ENCODE data around the gene CPSF2.

The CPSF2 gene

DNA sequence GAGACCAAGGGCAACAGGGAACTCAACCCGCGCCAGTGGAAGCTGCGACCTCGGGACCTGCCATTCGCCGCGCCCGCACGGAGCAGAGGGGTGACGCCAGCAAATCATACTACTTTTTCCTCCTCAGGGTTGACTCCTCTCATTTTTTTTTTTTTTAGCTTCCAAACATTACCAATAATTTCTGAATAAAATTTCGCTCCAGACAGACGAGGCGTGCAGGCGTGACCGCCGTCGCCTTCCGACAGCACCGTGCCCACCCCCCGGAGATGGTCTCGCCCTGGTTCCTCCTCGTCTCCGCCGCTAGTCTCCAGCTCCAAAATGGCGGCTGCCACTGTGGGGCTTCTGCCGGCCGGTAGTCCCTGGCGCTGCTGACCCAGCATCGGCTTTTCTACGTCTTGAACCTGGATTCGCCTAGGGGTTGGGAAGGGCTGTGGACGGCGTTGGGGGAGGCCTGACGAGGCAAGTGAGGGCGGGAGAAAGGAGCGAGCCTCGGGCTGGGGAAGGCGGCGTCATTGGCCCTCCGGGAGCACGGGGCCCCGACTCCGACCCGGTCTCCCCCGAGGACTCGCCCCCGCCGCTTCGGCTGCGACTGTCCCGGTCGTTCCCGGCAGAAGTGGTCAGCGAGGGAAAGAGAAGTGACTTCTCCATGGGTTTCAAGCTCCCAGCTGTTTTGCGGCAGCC lies at the start of gene CPSF2, which contains the start of gene NDUFB1:
TSS of gene CPSF2 (plus strand) at position 300 of the 681 bp plus-strand sequence. CDS start 9,016 bp downstream, outside the sequence.
TSS of gene NDUFB1 (minus strand) at position 37 of the 681 bp plus-strand sequence. CDS start 4,069 bp downstream, outside the sequence.
- H3K27ac ChIP-seq = peak within 1 kb of the TSS; percentile 87
- TF ChIP-seq ZFX (IDR thresholded peaks at IDR 0.05; ENCODE audit: borderline replicate concordance) = no peak
- TF ChIP-seq, protein P1, sequence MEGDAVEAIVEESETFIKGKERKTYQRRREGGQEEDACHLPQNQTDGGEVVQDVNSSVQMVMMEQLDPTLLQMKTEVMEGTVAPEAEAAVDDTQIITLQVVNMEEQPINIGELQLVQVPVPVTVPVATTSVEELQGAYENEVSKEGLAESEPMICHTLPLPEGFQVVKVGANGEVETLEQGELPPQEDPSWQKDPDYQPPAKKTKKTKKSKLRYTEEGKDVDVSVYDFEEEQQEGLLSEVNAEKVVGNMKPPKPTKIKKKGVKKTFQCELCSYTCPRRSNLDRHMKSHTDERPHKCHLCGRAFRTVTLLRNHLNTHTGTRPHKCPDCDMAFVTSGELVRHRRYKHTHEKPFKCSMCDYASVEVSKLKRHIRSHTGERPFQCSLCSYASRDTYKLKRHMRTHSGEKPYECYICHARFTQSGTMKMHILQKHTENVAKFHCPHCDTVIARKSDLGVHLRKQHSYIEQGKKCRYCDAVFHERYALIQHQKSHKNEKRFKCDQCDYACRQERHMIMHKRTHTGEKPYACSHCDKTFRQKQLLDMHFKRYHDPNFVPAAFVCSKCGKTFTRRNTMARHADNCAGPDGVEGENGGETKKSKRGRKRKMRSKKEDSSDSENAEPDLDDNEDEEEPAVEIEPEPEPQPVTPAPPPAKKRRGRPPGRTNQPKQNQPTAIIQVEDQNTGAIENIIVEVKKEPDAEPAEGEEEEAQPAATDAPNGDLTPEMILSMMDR (IDR thresholded peaks at IDR 0.05) = no peak

DNA sequence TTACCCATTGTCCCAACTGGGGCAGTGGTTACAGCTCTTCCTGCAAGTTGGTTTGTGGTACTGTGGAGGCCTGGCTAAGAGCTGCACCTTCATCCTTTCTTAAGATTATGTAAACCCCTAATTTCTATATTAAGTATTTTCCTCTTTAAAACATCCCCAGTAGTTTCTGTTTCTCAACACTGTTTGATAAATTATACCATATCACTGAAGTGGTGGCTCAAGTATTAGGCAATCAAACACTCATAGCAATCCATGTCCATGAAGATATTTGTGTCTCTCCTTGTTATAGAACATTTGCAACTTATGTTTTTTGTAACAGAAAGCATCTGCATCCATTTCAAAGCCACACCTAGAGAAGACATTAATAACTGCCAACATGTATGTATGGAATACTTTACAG lies 47.2 kb upstream of the CPSF2 start:
- H3K27ac ChIP-seq = no peak overlapping the region
- no peak for TF ChIP-seq ZFX (IDR thresholded peaks at IDR 0.05; ENCODE audit: borderline replicate concordance)
- TF ChIP-seq, protein P1 (IDR thresholded peaks at IDR 0.05) = no peak

DNA sequence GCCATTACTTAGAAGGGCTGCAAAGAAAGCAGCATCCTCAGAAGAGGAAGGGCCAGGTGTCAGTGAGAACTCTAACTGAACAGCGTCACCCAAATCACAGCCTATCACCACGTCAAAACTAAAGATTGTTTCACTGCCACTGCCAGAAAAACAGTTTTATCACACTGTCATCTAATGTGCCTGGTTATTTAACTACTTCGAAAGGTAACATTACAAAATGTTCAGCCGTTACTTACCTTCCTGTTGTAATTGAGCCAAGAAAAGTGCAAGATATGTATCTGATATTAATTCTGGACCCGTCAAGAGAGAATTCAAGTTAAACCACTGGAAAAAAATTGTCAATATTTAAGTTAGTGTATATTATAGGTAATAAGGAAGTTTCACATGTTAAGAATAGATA lies 33.3 kb upstream of the CPSF2 start:
- TF ChIP-seq, protein P1 (IDR thresholded peaks at IDR 0.05) = no peak
- TF ChIP-seq ZFX (IDR thresholded peaks at IDR 0.05; ENCODE audit: borderline replicate concordance) = no peak
- H3K27ac ChIP-seq = no peak overlapping the region

DNA sequence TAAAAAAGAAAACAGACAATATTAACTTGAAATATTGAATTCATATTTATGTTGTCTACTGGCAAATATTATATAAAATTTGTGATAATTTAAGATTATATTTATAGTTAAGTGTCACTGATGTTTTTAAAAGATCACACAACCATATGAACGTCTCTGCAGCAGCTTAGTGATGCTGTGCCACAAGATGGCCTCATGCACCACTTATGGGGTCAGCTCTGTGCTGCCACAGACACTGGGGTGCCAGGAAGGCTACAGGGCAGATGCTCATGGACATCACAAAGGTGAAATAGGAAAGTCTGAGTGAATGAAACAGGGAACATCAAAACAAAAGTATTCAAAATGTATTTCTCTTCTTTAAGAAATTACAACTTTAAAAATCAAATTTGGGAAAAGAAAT lies 28.4 kb upstream of the CPSF2 start:
- no peak overlapping the region for H3K27ac ChIP-seq
- TF ChIP-seq, protein P1 (IDR thresholded peaks at IDR 0.05) = no peak
- TF ChIP-seq ZFX (IDR thresholded peaks at IDR 0.05; ENCODE audit: borderline replicate concordance) = no peak

DNA sequence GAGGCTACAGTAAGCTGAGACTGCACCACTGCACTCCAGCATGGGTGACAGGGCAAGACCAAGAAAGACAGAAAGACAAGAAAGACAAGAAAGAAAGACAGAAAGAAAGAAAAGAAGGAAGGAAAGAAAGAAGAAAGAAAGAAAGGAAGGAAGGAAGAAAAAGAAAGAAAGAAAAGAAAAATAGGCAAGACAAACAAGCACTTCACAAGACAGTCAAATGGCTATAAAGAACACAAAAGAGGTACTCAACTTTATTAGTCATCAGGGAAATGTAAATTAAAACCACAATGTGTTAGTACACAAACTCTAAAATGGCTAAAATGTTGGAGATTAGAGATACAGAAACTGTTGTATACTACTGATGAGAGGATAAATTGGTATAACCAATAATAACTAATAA lies 22.0 kb upstream of the CPSF2 start:
- no peak overlapping the region for H3K27ac ChIP-seq
- TF ChIP-seq, protein P1 (IDR thresholded peaks at IDR 0.05) = no peak
- TF ChIP-seq ZFX (IDR thresholded peaks at IDR 0.05; ENCODE audit: borderline replicate concordance) = no peak

DNA sequence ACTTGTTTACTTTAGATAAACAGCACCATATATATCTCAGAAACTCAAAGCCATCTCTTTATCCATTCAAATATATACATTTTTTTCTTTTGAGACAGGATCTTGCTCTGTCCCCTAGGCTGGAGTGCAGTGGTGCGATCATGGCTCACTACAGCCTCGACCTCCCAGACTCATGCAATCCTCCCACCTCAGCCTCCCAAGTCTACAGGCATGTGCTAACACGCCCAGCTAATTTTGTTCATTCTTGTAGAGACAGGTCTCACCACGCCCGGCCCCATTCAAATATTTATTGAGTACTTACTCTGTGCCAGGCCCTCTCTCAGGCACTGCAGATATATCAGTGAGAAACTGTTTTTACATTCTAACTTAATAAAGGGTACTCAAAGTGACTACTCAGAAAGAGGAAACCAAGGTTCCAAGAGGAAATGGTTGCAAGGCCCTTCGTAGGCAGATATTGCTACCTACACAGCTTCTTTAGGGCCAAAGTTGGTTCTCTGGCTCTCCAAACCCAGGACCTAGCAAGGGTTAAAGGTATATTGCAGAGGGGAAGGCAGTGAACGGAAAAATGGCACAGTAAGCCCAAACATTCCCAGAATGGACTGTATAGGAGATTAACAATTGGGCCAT lies 18.3 kb upstream of the CPSF2 start:
- H3K27ac ChIP-seq = 0 out of 2 replicates have a peak overlapping the region, but pooled peaks have one; percentile 2
- TF ChIP-seq ZFX (IDR thresholded peaks at IDR 0.05; ENCODE audit: borderline replicate concordance) = no peak
- TF ChIP-seq, protein P1 (IDR thresholded peaks at IDR 0.05) = no peak

Data from 22Rv1 (cell line).